Neural cell (in vitro differentiated cells): ENCODE data around the gene CARS1. TPM values are rescaled to one million over a fixed set of nuclear protein-coding genes. Genes with fewer than 3 reads are reported as not detected.

Source experiments
- H2AFZ ChIP-seq: fragments of 200-600, 300-800 bp; sonication (generic), shearing (Covaris generic); 2 replicates; pipeline ENCODE4 v1.6.0; 2014; ENCODE audit warnings: low read depth, mild to moderate bottlenecking, antibody characterized with exemption, low read length, moderate library complexity
- H3F3A ChIP-seq: fragments of 200-600 bp; shearing (Covaris generic); 2 replicates; pipeline ENCODE4 v1.6.1; 2016; ENCODE audit warnings: mild to moderate bottlenecking, moderate library complexity, mixed read lengths, antibody characterized with exemption, low read length; ENCODE audit not compliant: insufficient read depth, poor library complexity, severe bottlenecking
- H3K27ac ChIP-seq: fragments of 200-600, 300-800 bp; sonication (generic), shearing (Covaris generic); 2 replicates; pipeline ENCODE4 v1.5.1; 2014; ENCODE audit warnings: mild to moderate bottlenecking, low read length, moderate library complexity
- H3K27me3 ChIP-seq: fragments of 300-800, 200-600 bp; sonication (generic), shearing (Covaris generic); 2 replicates; pipeline ENCODE4 v1.6.0; 2014; ENCODE audit warnings: mild to moderate bottlenecking, low read depth, low read length, moderate library complexity; ENCODE audit not compliant: insufficient read depth
- H3K36me3 ChIP-seq: fragments of 300-800, 200-600 bp; sonication (generic), shearing (Covaris generic); 2 replicates; pipeline ENCODE4 v1.5.1; 2014; ENCODE audit warnings: mild to moderate bottlenecking, antibody characterized with exemption, low read length, moderate library complexity; ENCODE audit not compliant: insufficient read depth
- H3K4me2 ChIP-seq: fragments of 300-800, 200-600 bp; sonication (generic), shearing (Covaris generic); 2 replicates; pipeline ENCODE4 v1.6.0; 2014; ENCODE audit warnings: mild to moderate bottlenecking, low read length
- H3K4me3 ChIP-seq: fragments of 300-800, 200-600 bp; sonication (generic), shearing (Covaris generic); 2 replicates; pipeline ENCODE4 v1.5.1; 2014; ENCODE audit warnings: mild to moderate bottlenecking, low read length, moderate library complexity
- H3K79me2 ChIP-seq: fragments of 200-600 bp; shearing (Covaris generic); replicated peaks from 2 replicates; pipeline ENCODE4 v1.6.0; 2014; ENCODE audit warnings: mild to moderate bottlenecking, low read length, moderate library complexity; ENCODE audit not compliant: insufficient read depth
- H3K9ac ChIP-seq: fragments of 300-800, 200-600 bp; sonication (generic), shearing (Covaris generic); 2 replicates; pipeline ENCODE4 v1.6.1; 2016; ENCODE audit warnings: mild to moderate bottlenecking, low read length, mixed read lengths
- H3K9me2 ChIP-seq: fragments of 200-600 bp; shearing (Covaris generic); 2 replicates; pipeline ENCODE4 v1.6.1; 2016; ENCODE audit warnings: mild to moderate bottlenecking, low read length, mixed read lengths; ENCODE audit not compliant: insufficient read depth
- H3K9me3 ChIP-seq: fragments of 200-600, 300-800 bp; sonication (generic), shearing (Covaris generic); 2 replicates; pipeline ENCODE4 v1.6.1; 2016; ENCODE audit warnings: mild to moderate bottlenecking, mixed run types, low read length, moderate library complexity, mixed read lengths
- H4K20me1 ChIP-seq: fragments of 200-600 bp; shearing (Covaris generic); 2 replicates; pipeline ENCODE4 v1.6.1; 2016; ENCODE audit warnings: mild to moderate bottlenecking, mixed run types; ENCODE audit not compliant: insufficient read depth
- EP300 ChIP-seq: fragments of 450-650 bp; conservative IDR thresholded peaks from 2 replicates; pipeline ENCODE4 v1.6.1; 2014; ENCODE audit warnings: antibody characterized with exemption, mild to moderate bottlenecking, moderate library complexity; ENCODE audit not compliant: poor library complexity, severe bottlenecking
- EZH2 ChIP-seq: fragments of 200-600, 300-800 bp; shearing (Covaris generic), sonication (generic); IDR thresholded peaks from 2 replicates; pipeline ENCODE4 v1.6.1; 2014; ENCODE audit warnings: antibody characterized with exemption, low read length, borderline replicate concordance, mild to moderate bottlenecking; ENCODE audit not compliant: insufficient read depth, poor library complexity, severe bottlenecking
- MXI1 ChIP-seq: fragments of 450-650 bp; conservative IDR thresholded peaks from 2 replicates; pipeline ENCODE4 v1.6.1; 2014; ENCODE audit warnings: antibody characterized with exemption, mild to moderate bottlenecking; ENCODE audit not compliant: poor library complexity, severe bottlenecking
- POLR2AphosphoS5 ChIP-seq: IDR thresholded peaks from 2 replicates; pipeline ENCODE4 v1.6.1; 2012
- RAD21 ChIP-seq: fragments of 450-650 bp; conservative IDR thresholded peaks from 2 replicates; pipeline ENCODE4 v1.6.1; 2014; ENCODE audit warnings: antibody characterized with exemption, mild to moderate bottlenecking, moderate library complexity
- SMC3 ChIP-seq: fragments of 450-650 bp; conservative IDR thresholded peaks from 2 replicates; pipeline ENCODE4 v1.6.1; 2014; ENCODE audit warnings: antibody characterized with exemption, mild to moderate bottlenecking, moderate library complexity; ENCODE audit not compliant: poor library complexity
- TAF1 ChIP-seq: IDR thresholded peaks from 2 replicates; pipeline ENCODE4 v1.6.1; 2012; ENCODE audit warnings: low read depth
- polyA plus RNA-seq: library from polyadenylated mRNA; depleted of rRNA; stranded (reverse); fragments of >200 nt; gene quantifications from 2 replicates; pipeline ENCODE4 v1.2.3, GENCODE V29; 2014
- TF ChIP-seq, protein P1 (sequence below): IDR thresholded peaks from 2 replicates; pipeline ENCODE4 v1.6.1; 2012; ENCODE audit warnings: borderline replicate concordance
- TF ChIP-seq, protein P2 (sequence below): fragments of 450-650 bp; IDR thresholded peaks from 2 replicates; pipeline ENCODE4 v1.5.1; 2014; ENCODE audit warnings: antibody characterized with exemption, mild to moderate bottlenecking, moderate library complexity; ENCODE audit not compliant: poor library complexity, severe bottlenecking

CARS1 gene
- polyA plus RNA-seq, 1 donor from 2014 or later = 48.2 TPM

DNA sequence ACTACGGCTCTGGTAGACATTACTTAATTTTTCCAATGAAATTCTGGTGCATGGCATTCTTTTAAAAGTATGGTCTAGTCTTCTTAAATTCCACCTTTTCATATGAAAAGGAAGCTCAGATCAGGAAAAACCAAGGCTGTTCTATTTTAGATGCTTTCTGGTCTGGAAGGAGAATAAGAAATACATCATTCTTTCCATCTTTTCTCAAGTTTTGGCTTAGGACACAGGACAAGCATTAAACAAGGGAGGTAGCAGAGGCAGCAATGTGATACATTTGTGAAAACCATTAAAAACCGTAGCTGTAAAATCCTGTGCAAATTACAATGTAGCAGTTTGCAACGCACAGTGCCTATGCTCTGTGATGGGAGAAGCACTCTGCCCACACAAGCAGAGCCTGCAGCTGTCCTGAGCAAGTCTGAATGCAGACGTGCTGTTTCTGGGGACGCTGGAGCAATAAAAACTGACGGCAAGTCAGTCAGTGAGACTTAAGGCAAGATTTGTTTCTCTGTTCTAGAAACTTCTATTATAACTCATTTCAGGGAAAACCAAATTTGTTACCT is 88.8 kb downstream of the CARS1 start:
- no peaks in the 10 kb centered on the region for H4K20me1 ChIP-seq
- no peak overlapping the region for H3K4me3 ChIP-seq
- peaks cover 4% of the 10 kb centered on the region for H3K36me3 ChIP-seq
- H3K9me3 ChIP-seq = no peaks in the 10 kb centered on the region
- no peak overlapping the region for H3K4me2 ChIP-seq
- no peaks in the 10 kb centered on the region for H3K9me2 ChIP-seq
- H3F3A ChIP-seq = no peaks in the 10 kb centered on the region
- H3K27ac ChIP-seq = no peak overlapping the region
- no peak for TF ChIP-seq EZH2
- TF ChIP-seq, protein P1, sequence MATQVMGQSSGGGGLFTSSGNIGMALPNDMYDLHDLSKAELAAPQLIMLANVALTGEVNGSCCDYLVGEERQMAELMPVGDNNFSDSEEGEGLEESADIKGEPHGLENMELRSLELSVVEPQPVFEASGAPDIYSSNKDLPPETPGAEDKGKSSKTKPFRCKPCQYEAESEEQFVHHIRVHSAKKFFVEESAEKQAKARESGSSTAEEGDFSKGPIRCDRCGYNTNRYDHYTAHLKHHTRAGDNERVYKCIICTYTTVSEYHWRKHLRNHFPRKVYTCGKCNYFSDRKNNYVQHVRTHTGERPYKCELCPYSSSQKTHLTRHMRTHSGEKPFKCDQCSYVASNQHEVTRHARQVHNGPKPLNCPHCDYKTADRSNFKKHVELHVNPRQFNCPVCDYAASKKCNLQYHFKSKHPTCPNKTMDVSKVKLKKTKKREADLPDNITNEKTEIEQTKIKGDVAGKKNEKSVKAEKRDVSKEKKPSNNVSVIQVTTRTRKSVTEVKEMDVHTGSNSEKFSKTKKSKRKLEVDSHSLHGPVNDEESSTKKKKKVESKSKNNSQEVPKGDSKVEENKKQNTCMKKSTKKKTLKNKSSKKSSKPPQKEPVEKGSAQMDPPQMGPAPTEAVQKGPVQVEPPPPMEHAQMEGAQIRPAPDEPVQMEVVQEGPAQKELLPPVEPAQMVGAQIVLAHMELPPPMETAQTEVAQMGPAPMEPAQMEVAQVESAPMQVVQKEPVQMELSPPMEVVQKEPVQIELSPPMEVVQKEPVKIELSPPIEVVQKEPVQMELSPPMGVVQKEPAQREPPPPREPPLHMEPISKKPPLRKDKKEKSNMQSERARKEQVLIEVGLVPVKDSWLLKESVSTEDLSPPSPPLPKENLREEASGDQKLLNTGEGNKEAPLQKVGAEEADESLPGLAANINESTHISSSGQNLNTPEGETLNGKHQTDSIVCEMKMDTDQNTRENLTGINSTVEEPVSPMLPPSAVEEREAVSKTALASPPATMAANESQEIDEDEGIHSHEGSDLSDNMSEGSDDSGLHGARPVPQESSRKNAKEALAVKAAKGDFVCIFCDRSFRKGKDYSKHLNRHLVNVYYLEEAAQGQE = no peak
- H3K27me3 ChIP-seq = no peaks in the 10 kb centered on the region
- H3K79me2 ChIP-seq = no peaks in the 10 kb centered on the region
- H3K9ac ChIP-seq = no peak overlapping the region
- no peak overlapping the region for H2AFZ ChIP-seq

DNA sequence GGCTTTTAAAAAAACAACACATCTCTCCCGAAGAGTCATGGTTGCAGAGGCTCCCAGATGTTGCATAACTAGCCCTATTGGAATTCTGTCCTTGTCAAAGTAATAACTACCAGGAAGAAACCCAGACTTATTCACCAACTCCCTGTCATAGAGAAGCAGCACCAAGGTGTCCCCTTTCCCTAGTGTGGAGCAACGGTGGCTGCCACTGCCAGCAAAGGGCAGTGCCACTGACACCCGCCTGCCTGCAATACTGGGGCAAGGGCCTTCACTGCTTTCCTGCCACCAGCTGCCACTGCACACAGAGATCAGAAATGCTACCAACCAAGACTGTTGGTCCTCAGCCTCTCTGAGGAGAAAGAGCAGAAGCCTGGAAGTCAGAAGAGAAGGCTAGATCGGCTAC is 92.4 kb downstream of the CARS1 start:
- TF ChIP-seq TAF1 (no peak), MXI1 (no peak), SMC3 (no peak), RAD21 (no peak), EZH2 (no peak), EP300 (no peak), POLR2AphosphoS5 (no peak)
- TF ChIP-seq, protein P2, sequence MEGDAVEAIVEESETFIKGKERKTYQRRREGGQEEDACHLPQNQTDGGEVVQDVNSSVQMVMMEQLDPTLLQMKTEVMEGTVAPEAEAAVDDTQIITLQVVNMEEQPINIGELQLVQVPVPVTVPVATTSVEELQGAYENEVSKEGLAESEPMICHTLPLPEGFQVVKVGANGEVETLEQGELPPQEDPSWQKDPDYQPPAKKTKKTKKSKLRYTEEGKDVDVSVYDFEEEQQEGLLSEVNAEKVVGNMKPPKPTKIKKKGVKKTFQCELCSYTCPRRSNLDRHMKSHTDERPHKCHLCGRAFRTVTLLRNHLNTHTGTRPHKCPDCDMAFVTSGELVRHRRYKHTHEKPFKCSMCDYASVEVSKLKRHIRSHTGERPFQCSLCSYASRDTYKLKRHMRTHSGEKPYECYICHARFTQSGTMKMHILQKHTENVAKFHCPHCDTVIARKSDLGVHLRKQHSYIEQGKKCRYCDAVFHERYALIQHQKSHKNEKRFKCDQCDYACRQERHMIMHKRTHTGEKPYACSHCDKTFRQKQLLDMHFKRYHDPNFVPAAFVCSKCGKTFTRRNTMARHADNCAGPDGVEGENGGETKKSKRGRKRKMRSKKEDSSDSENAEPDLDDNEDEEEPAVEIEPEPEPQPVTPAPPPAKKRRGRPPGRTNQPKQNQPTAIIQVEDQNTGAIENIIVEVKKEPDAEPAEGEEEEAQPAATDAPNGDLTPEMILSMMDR = no peak
- TF ChIP-seq, protein P1 = no peak
- H2AFZ ChIP-seq = no peak overlapping the region
- H3K27ac ChIP-seq = no peak overlapping the region
- H3F3A ChIP-seq = no peaks in the 10 kb centered on the region
- no peaks in the 10 kb centered on the region for H3K9me3 ChIP-seq
- H3K79me2 ChIP-seq = peaks cover 16% of the 10 kb centered on the region
- no peak overlapping the region for H3K9ac ChIP-seq
- H3K9me2 ChIP-seq = no peaks in the 10 kb centered on the region
- no peak overlapping the region for H3K4me2 ChIP-seq
- H3K27me3 ChIP-seq = no peaks in the 10 kb centered on the region
- H4K20me1 ChIP-seq = no peaks in the 10 kb centered on the region
- H3K4me3 ChIP-seq = no peak overlapping the region
- H3K36me3 ChIP-seq = peaks cover 13% of the 10 kb centered on the region
